Raji (cell line): ENCODE results near the gene GPR75.

Experiments
- POLR2A ChIP-seq: IDR thresholded peaks from 2 replicates; pipeline ENCODE4 v1.6.1; 2011; ENCODE audit warnings: low read depth, low read length, control low read depth; ENCODE audit not compliant: insufficient read depth

The GPR75 gene

GRCh38 chr2:53821810-53822209 is 38.0 kb downstream of the GPR75 start:
- TF ChIP-seq POLR2A, result no peak

- TF ChIP-seq POLR2A, result no peak
Observed at GRCh38 chr2:53820711-53821110, 39.1 kb downstream of the GPR75 start.

- TF ChIP-seq POLR2A, result no peak
Observed at GRCh38 chr2:53820048-53820447, 39.7 kb downstream of the GPR75 start.

GRCh38 chr2:53819634-53820033 is 40.1 kb downstream of the GPR75 start:
- no peak for TF ChIP-seq POLR2A

GRCh38 chr2:53818854-53819435 is 40.8 kb downstream of the GPR75 start:
- TF ChIP-seq POLR2A, result no peak

GRCh38 chr2:53813151-53813550 is 46.6 kb downstream of the GPR75 start:
- no peak for TF ChIP-seq POLR2A

GRCh38 chr2:53811601-53812000 is 48.2 kb downstream of the GPR75 start:
- TF ChIP-seq POLR2A, result no peak
